Activated T-helper 2 cell treated with anti-CD3 and anti-CD28 coated beads, Interferon-gamma antibody, Interleukin-2, Interleukin-4, amounts not matched to agents 10 μg/mL and 5 μg/mL and 100 μg/mL, durations not matched to agents 14 hours and 24 hours and 36 hours (primary cell): ENCODE measurements around the gene SPEG. TPM values are rescaled to one million over a fixed set of nuclear protein-coding genes. Genes with fewer than 3 reads are reported as not detected.
"Not testable (repeated sequence)": the region's sequence is repeated elsewhere in the genome, so short reads cannot be mapped to it uniquely, and the experiment has no call there.

Experiments used
- DNase-seq: peaks from one replicate; pipeline ENCODE4 v3.0.0; 2021; ENCODE audit warnings: low spot score
- H3K27ac Mint-ChIP-seq: one replicate; pipeline ENCODE4 v1.8.0; 2021; ENCODE audit warnings: mixed read lengths
- H3K27me3 Mint-ChIP-seq: one replicate; pipeline ENCODE4 v1.8.0; 2021; ENCODE audit warnings: low read depth, mixed read lengths
- H3K36me3 Mint-ChIP-seq: one replicate; pipeline ENCODE4 v1.8.0; 2021; ENCODE audit warnings: low read depth, mixed read lengths
- H3K4me1 Mint-ChIP-seq: one replicate; pipeline ENCODE4 v1.8.0; 2021; ENCODE audit warnings: low read depth, mixed read lengths
- H3K4me3 Mint-ChIP-seq: one replicate; pipeline ENCODE4 v1.8.0; 2021; ENCODE audit warnings: low read depth, mild to moderate bottlenecking, moderate library complexity, mixed read lengths
- H3K9me3 Mint-ChIP-seq: one replicate; pipeline ENCODE4 v1.8.0; 2021; ENCODE audit warnings: mixed read lengths
- intact Hi-C: fragments of 100-400 bp; cut with micrococcal nuclease; formaldehyde crosslinking; loops from one replicate; pipeline ENCODE4 v1.15.1; 2023
- total RNA-seq: library from RNA; stranded (reverse); gene quantifications from 2 replicates; pipeline ENCODE4 v1.2.3, GENCODE V29; 2022

SPEG gene
- total RNA-seq, 1 donor from 2014 or later: not detected

- DNase-seq: no peak
- Mint-ChIP-seq H3K27me3 (peaks cover 13% of the 10 kb centered on the region), H3K36me3 (no peaks in the 10 kb centered on the region), H3K27ac (no peak overlapping the region), H3K4me3 (no peak overlapping the region), H3K4me1 (no peaks in the 10 kb centered on the region), H3K9me3 (no peaks in the 10 kb centered on the region)
- intact Hi-C loops: no loop called here
Measured at GRCh38 chr2:219398721-219399363, 35.8 kb upstream of the SPEG start.

GRCh38 chr2:219399716-219400478, 34.7 kb upstream of the SPEG start:
- Mint-ChIP-seq H3K4me1 (no peaks in the 10 kb centered on the region), H3K27ac (no peak overlapping the region), H3K36me3 (no peaks in the 10 kb centered on the region), H3K27me3 (peaks cover 7% of the 10 kb centered on the region), H3K9me3 (no peaks in the 10 kb centered on the region), H3K4me3 (no peak overlapping the region)
- no peak for DNase-seq
- intact Hi-C loops: no loop called here

- no peak overlapping the region for H3K4me3 Mint-ChIP-seq
Measured at GRCh38 chr2:219400562-219400961, 34.1 kb upstream of the SPEG start.

DNA sequence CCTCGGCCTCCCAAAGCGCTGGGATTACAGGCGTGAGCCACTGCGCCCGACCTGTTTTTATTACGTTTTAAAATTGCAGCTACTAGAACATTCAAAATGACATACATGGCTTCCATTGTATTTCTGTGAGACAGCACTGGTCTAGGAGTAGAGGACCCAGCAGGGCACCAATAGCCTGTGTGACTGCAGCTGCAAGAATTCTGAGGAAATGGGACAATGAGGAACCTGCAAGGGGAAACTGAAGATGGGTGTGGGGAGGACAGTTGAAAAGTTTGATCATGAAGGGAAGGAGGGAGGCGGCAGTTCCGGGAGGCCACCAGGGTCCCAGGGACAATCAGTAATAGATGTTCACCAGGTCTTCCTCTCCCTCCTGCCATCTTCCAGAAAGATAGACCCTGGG, 33.0 kb upstream of the SPEG start:
- Mint-ChIP-seq H3K36me3 (no peaks in the 10 kb centered on the region), H3K4me3 (no peak overlapping the region), H3K4me1 (no peaks in the 10 kb centered on the region), H3K9me3 (no peaks in the 10 kb centered on the region), H3K27me3 (peaks cover 7% of the 10 kb centered on the region), H3K27ac (no peak overlapping the region)
- DNase-seq: no peak
- intact Hi-C loops: loop anchor here (2.0 kb wide), 1 partner anchor 33 kb away; the partner anchor contains the start of gene SPEG

More at GRCh38 chr2:219400562-219400961, 34.1 kb upstream of the SPEG start:
- Mint-ChIP-seq H3K9me3 (no peaks in the 10 kb centered on the region), H3K36me3 (no peaks in the 10 kb centered on the region), H3K27ac (no peak overlapping the region), H3K4me1 (no peaks in the 10 kb centered on the region), H3K27me3 (peaks cover 7% of the 10 kb centered on the region)
- no peak for DNase-seq
- intact Hi-C loops: no loop called here

DNA sequence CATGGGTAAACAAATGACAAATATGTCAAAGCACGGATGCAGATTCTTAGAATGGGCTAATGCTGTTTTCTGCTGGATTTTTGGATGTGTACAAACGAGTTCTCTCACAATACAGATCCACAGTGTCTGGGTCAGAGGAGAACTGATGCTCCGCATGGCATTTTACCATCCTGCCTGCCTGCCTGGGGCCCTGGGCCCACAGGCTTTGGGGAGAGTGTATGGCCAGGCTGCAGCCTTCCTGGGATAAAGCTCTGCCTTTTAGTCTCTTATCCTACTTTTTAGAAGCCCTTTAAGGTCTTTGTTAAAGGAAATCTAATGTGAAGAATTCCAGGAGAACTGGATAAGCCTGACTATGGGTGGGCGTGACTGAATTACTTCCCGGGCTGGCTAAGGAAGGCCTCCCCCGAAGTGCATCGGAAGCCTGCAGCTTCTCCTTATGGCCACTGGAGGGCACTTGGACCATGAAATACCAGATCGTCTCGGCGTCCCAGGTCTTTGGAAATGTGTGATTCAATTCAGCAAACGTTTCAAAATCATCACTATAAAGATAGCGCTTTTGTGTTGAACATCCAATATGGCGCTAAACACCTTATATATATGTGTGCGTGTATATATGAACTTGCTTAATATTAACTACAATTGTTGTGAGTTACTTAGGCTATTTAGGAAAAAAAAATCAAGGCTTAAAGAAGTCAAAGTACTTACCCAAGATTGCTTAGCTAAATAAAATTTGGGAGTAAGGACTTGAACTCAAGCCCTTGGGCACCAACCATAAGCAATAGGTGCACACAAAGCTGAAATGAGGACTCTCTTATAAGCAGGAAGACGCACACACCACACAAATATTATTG, 31.8 kb upstream of the SPEG start:
- Mint-ChIP-seq H3K9me3 (no peaks in the 10 kb centered on the region), H3K4me3 (no peak overlapping the region), H3K4me1 (no peaks in the 10 kb centered on the region), H3K27me3 (peaks cover 10% of the 10 kb centered on the region), H3K27ac (no peak overlapping the region), H3K36me3 (no peaks in the 10 kb centered on the region)
- intact Hi-C loops: loop anchor here (1.0 to 2.0 kb wide), 2 partner anchors 32 to 127 kb away; partner anchors contain the start of gene SPEG
- peak; percentile 34 for DNase-seq

DNA sequence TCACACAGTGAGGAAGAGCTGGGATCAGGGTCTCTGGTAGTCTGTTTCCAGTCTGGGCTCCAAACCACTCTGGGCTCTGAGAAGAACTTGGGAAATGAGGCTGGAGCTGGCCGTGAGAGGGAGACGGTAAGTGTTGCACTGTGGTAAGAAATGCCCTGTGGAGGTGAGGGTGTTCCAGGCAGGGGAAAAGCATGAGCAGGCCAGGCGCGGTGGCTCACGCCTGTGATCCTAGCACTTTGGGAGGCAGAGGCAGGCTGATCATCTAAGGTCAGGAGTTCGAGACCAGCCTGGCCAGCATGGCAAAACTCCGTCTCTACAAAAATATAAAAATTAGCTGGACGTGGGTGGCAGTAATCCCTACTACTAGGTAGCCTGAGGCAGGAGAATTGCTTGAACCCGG, 30.8 kb upstream of the SPEG start:
- H3K4me1 Mint-ChIP-seq: no peaks in the 10 kb centered on the region
- H3K27ac Mint-ChIP-seq: no peak overlapping the region
- H3K9me3 Mint-ChIP-seq: no peaks in the 10 kb centered on the region
- intact Hi-C loops: loop anchor here (1.0 to 2.0 kb wide), 2 partner anchors 31 to 126 kb away; partner anchors contain the start of gene SPEG
- H3K36me3 Mint-ChIP-seq: no peaks in the 10 kb centered on the region
- H3K27me3 Mint-ChIP-seq: peaks cover 12% of the 10 kb centered on the region
- H3K4me3 Mint-ChIP-seq: no peak overlapping the region
- no peak for DNase-seq

DNA sequence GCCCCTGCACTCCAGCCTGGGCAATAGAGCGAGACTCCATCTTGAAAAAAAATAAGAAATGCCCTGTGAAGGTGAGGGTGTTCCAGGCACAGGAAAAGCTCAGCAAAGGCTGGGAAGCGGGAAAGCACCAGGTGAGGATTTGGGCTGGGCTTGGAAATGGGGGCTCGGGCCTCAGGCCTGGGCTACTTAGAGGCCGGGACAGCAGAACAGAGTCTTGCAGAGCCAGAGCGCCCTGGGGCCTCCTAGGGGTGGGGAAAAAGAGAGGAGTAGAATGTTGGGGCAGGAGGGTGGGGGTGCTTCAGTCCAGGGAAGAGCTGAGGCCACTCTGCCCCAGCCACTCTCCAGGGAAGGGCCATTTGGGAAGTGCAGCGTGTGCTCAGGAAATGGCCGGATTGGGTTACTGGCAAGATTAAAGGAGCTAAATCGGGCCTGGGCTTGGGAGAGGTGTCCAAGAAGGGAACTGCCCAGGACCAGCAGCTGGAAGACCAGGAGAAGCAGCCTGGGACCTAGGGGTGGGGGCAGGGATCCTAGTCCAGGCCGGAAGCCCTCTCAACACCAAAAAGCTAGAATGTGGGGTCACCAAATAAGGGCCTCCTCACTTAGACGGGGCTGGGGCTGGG, 30.2 kb upstream of the SPEG start:
- no peaks in the 10 kb centered on the region for H3K9me3 Mint-ChIP-seq
- no peak for DNase-seq
- no peak overlapping the region for H3K27ac Mint-ChIP-seq
- H3K27me3 Mint-ChIP-seq: peaks cover 12% of the 10 kb centered on the region
- H3K36me3 Mint-ChIP-seq: no peaks in the 10 kb centered on the region
- intact Hi-C loops: no loop called here
- H3K4me3 Mint-ChIP-seq: no peak overlapping the region
- no peaks in the 10 kb centered on the region for H3K4me1 Mint-ChIP-seq

DNA sequence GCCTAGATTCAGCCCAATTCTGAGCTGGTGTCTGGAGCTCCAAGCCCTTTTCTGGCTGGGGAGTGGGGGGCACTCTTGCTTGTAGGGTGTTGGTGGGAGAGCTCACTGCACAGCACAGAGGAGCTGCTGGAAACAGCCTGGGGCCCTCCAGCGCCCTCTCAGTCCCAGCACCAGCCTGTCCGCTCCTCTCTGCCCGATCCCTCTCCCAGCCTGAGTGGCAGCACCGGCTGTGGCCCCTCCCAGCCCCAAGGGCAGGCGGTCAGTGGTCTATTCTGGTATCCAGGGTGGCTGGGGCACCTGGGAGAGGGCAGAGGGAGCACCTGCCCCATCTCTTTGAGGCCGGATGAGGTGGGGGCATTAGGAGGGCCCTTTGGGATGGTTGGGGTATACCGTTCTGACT, 29.7 kb upstream of the SPEG start:
- Mint-ChIP-seq H3K27ac (no peak overlapping the region), H3K9me3 (no peaks in the 10 kb centered on the region), H3K4me1 (no peaks in the 10 kb centered on the region), H3K27me3 (peaks cover 12% of the 10 kb centered on the region), H3K4me3 (no peak overlapping the region), H3K36me3 (no peaks in the 10 kb centered on the region)
- no peak for DNase-seq
- intact Hi-C loops: no loop called here

GRCh38 chr2:219405451-219405850, 29.2 kb upstream of the SPEG start:
- Mint-ChIP-seq H3K27me3 (peaks cover 12% of the 10 kb centered on the region), H3K27ac (no peak overlapping the region), H3K36me3 (no peaks in the 10 kb centered on the region), H3K4me1 (no peaks in the 10 kb centered on the region), H3K4me3 (no peak overlapping the region), H3K9me3 (no peaks in the 10 kb centered on the region)
- no peak for DNase-seq
- intact Hi-C loops: no loop called here

GRCh38 chr2:219405958-219406860, 28.4 kb upstream of the SPEG start:
- Mint-ChIP-seq H3K27me3 (peaks cover 12% of the 10 kb centered on the region), H3K9me3 (no peaks in the 10 kb centered on the region), H3K27ac (no peak overlapping the region), H3K4me3 (no peak overlapping the region), H3K36me3 (no peaks in the 10 kb centered on the region), H3K4me1 (no peaks in the 10 kb centered on the region)
- intact Hi-C loops: no loop called here
- DNase-seq: no peak

- Mint-ChIP-seq H3K4me1 (no peaks in the 10 kb centered on the region), H3K36me3 (no peaks in the 10 kb centered on the region), H3K27ac (no peak overlapping the region), H3K4me3 (no peak overlapping the region), H3K27me3 (peaks cover 12% of the 10 kb centered on the region), H3K9me3 (no peaks in the 10 kb centered on the region)
- intact Hi-C loops: no loop called here
- DNase-seq: no peak
Measured at GRCh38 chr2:219406861-219407230, 27.8 kb upstream of the SPEG start.

DNA sequence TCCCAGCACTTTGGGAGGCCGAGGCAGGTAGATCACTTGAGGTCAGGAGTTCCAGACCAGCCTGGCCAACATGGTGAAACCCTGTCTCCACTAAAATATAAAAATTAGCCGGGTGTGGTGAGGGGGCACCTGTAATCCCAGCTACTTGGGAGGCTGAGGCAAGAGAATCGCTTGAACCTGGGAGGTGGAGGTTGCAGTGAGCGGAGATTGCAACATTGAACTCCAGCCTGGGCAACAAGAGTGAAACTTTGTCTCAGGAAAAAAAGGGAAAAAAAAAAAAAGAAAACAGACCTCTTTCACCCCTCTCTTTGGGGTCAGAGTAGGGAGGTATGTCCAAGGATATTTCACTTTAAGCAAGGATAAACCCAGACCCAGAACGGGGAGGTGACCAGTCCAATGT, 27.3 kb upstream of the SPEG start:
- DNase-seq, H3K27ac Mint-ChIP-seq, H3K9me3 Mint-ChIP-seq, H3K4me1 Mint-ChIP-seq, intact Hi-C loops, H3K36me3 Mint-ChIP-seq, H3K4me3 Mint-ChIP-seq: not testable (repeated sequence)
- H3K27me3 Mint-ChIP-seq: peaks cover 11% of the 10 kb centered on the region
